GM19438 (cell line): ENCODE data around the gene CAMK1.
A peak's percentile ranks its signal among the peaks of the same experiment; 100 is the strongest.

Source experiments
- ATAC-seq: cut with Tn5 transposase; IDR thresholded peaks from one replicate; pipeline ENCODE4 v1.9.1; 2021; ENCODE audit warnings: low read depth; ENCODE audit not compliant: unreplicated experiment

CAMK1 gene

GRCh38 chr3:9744162-9744561 is 25.6 kb downstream of the CAMK1 start:
- no peak for ATAC-seq

GRCh38 chr3:9743548-9743947 is 26.2 kb downstream of the CAMK1 start:
- ATAC-seq = no peak

GRCh38 chr3:9742560-9742959 is 27.2 kb downstream of the CAMK1 start:
- ATAC-seq = no peak

GRCh38 chr3:9739181-9739580 is 30.6 kb downstream of the CAMK1 start:
- ATAC-seq = no peak

GRCh38 chr3:9736831-9737230 is 32.9 kb downstream of the CAMK1 start:
- ATAC-seq = no peak

- ATAC-seq = no peak
Observed at GRCh38 chr3:9732740-9733115, 37.0 kb downstream of the CAMK1 start.

- no peak for ATAC-seq
Observed at GRCh38 chr3:9732080-9732739, 37.5 kb downstream of the CAMK1 start.

- peak; percentile 91 for ATAC-seq
Observed at GRCh38 chr3:9731206-9732079, 38.3 kb downstream of the CAMK1 start, which contains the start of gene BRPF1. Gene BRPF1 (plus strand): TSS chr3:9731735. CDS start chr3:9734141, 2,406 bp downstream.

GRCh38 chr3:9730657-9731205 is 39.0 kb downstream of the CAMK1 start:
- peak; percentile 47 for ATAC-seq

- ATAC-seq = no peak
Observed at GRCh38 chr3:9729419-9729818, 40.3 kb downstream of the CAMK1 start.

- no peak for ATAC-seq
Observed at GRCh38 chr3:9727743-9728142, 42.0 kb downstream of the CAMK1 start.

GRCh38 chr3:9727041-9727595 is 42.6 kb downstream of the CAMK1 start:
- ATAC-seq = no peak

- no peak for ATAC-seq
Observed at GRCh38 chr3:9725775-9726515, 43.8 kb downstream of the CAMK1 start.

- ATAC-seq = no peak
Observed at GRCh38 chr3:9721700-9722060, 48.1 kb downstream of the CAMK1 start.

- ATAC-seq = no peak
Observed at GRCh38 chr3:9721015-9721699, 48.6 kb downstream of the CAMK1 start.

- no peak for ATAC-seq
Observed at GRCh38 chr3:9718118-9718517, 51.6 kb downstream of the CAMK1 start.

GRCh38 chr3:9717563-9717962 is 52.2 kb downstream of the CAMK1 start:
- no peak for ATAC-seq

GRCh38 chr3:9716801-9717555 is 52.8 kb downstream of the CAMK1 start:
- ATAC-seq = no peak

- no peak for ATAC-seq
Observed at GRCh38 chr3:9715764-9716437, 53.8 kb downstream of the CAMK1 start.
